HG03354 (cell line): ENCODE measurements around the gene ODAD4.

ENCODE experiments used
- ATAC-seq: cut with Tn5 transposase; IDR thresholded peaks from one replicate; pipeline ENCODE4 v1.9.1; 2021; ENCODE audit warnings: mild to moderate bottlenecking; ENCODE audit not compliant: unreplicated experiment, poor library complexity, severe bottlenecking

ODAD4 gene

GRCh38 chr17:41930009-41930832, at the start of gene ODAD4:
TSS of gene ODAD4 (plus strand) at chr17:41930617. CDS start at chr17:41930724, 107 bp downstream.
- ATAC-seq, result peak; percentile 91

GRCh38 chr17:41882756-41883155, 47.7 kb upstream of the ODAD4 start:
- ATAC-seq, result no peak

GRCh38 chr17:41885733-41886132, 44.7 kb upstream of the ODAD4 start:
- ATAC-seq, result no peak

- ATAC-seq, result no peak
Measured at GRCh38 chr17:41888332-41888965, 42.0 kb upstream of the ODAD4 start.

GRCh38 chr17:41891135-41892020, 39.0 kb upstream of the ODAD4 start:
- no peak for ATAC-seq

- ATAC-seq, result no peak
Measured at GRCh38 chr17:41892021-41892376, 38.4 kb upstream of the ODAD4 start.

GRCh38 chr17:41893384-41893783, 37.0 kb upstream of the ODAD4 start:
- ATAC-seq, result no peak

GRCh38 chr17:41894791-41895331, 35.6 kb upstream of the ODAD4 start:
- no peak for ATAC-seq

GRCh38 chr17:41895617-41896016, 34.8 kb upstream of the ODAD4 start:
- ATAC-seq, result no peak

- ATAC-seq, result no peak
Measured at GRCh38 chr17:41896726-41897125, 33.7 kb upstream of the ODAD4 start.

GRCh38 chr17:41901646-41902045, 28.8 kb upstream of the ODAD4 start:
- ATAC-seq, result no peak

GRCh38 chr17:41904242-41904841, 26.1 kb upstream of the ODAD4 start:
- no peak for ATAC-seq

GRCh38 chr17:41905172-41905571, 25.2 kb upstream of the ODAD4 start:
- no peak for ATAC-seq

GRCh38 chr17:41906465-41907184, 23.8 kb upstream of the ODAD4 start:
- ATAC-seq, result no peak

- ATAC-seq, result no peak
Measured at GRCh38 chr17:41907185-41907556, 23.2 kb upstream of the ODAD4 start.

GRCh38 chr17:41907633-41908539, 22.5 kb upstream of the ODAD4 start:
- no peak for ATAC-seq

- ATAC-seq, result no peak
Measured at GRCh38 chr17:41909088-41909487, 21.3 kb upstream of the ODAD4 start.

GRCh38 chr17:41910701-41911391, 19.6 kb upstream of the ODAD4 start:
- no peak for ATAC-seq
